GM18511 (cell line): Measurements from ENCODE around the gene SPATA31D4.
"Not testable (repeated sequence)": the region's sequence is repeated elsewhere in the genome, so short reads cannot be mapped to it uniquely, and the experiment has no call there.

Experiments
- ATAC-seq: cut with Tn5 transposase; IDR thresholded peaks from one replicate; pipeline ENCODE4 v1.9.1; 2021; ENCODE audit warnings: mild to moderate bottlenecking, moderate library complexity; ENCODE audit not compliant: unreplicated experiment

The SPATA31D4 gene

GRCh38 chr9:81928305-81928704 lies at the start of gene SPATA31D4:
TSS of gene SPATA31D4 (plus strand) at chr9:81928428. CDS start at chr9:81928514, 86 bp downstream.
- ATAC-seq: not testable (repeated sequence)

GRCh38 chr9:81878530-81878929 lies 49.7 kb upstream of the SPATA31D4 start:
- ATAC-seq: no peak

DNA sequence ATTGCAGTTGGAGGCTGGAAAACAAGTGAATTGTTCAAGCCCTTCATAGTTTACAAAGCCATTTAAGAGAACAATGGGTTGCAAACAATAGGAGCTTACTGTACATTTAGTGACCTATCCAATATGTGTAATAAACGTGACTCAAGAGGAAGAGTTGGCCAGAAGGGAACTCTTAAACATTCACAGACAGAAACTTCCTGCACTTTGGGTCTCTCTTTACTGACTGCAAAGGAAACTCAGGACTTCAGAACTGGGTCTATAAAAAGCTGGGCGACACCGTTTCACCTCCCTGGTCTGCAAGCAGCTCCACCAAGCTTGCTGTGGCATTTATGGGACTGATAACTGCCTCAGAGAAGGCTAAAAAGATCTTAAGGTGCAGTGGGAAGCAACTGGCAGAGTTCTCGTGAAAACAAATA lies 48.7 kb upstream of the SPATA31D4 start:
- ATAC-seq: no peak

GRCh38 chr9:81885602-81886001 lies 42.6 kb upstream of the SPATA31D4 start:
- ATAC-seq: no peak

DNA sequence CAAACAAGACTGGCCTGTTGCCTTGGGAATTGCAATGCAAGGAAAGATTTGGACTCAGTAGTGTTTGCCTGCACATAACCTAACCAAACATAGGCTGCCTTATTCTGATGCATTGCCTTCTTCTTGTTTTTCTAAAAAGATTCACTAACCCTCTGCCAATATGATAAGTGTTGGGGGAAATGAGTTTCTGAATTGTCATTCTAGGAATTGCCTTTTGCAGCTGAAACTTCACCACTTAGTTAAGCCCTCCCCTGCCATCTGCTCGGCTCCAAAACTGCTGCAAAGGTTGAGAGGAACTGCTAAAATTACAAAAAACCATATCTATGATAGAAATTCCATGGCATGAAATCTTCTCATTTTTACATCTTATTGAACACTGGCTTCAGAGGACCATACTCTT lies 41.6 kb upstream of the SPATA31D4 start:
- no peak for ATAC-seq

DNA sequence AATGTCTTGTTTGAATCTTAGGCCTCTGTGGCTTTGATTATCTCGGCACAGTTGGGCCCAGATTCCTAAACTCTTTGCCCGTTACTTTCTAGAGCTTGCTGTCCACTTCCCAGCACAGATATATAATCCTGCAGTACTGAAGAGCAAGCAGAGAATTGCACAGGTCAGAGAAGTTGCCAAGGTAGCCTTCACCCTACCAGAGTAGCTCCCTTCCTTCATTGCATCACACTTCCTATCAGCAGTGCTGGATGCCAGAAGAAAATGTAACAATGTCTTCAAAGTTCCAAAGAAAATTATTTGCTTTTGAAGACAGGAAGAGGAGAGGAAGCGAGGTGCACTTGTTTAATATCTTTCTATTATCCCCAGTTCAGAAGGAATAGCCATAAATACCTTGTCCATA lies 38.1 kb upstream of the SPATA31D4 start:
- no peak for ATAC-seq

GRCh38 chr9:81892440-81892839 lies 35.8 kb upstream of the SPATA31D4 start:
- ATAC-seq: no peak

DNA sequence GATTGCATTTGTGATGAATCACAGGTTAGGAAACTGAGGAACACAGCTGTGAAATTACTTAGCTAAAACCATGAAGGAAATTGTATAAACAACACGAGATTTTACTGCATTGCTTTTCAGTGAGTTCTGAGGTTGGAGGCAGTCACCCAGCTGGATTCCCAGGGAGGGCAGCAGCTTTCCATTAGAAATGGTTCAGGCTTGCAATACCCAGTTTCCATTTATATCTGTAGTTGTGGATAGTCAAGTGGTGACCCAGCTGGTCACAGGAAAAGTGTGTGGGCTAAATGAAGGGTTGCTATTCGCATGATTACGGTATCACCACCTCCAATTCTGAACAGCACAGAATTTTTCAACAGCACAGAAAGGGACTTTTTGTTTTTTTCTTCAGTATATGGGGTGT lies 34.3 kb upstream of the SPATA31D4 start:
- ATAC-seq: no peak

DNA sequence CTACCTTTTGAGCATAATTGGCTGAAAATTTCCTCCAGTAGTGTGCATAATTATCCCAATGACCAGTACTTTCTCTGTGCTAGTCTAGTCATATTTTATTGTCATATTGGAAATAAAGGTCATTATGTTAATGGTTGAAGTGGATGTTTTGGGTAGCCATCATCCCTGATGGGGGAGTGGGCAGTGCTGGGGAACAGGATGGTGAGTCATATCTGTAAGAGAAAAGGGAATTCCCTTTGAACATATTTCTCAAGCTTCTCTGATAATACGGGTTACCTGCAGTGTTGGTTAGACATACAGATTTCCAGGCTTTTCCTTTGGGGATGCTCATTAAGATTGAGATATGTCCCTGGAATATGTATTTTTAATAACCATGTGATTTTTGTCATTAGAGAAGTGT lies 33.3 kb upstream of the SPATA31D4 start:
- ATAC-seq: peak; percentile 45

DNA sequence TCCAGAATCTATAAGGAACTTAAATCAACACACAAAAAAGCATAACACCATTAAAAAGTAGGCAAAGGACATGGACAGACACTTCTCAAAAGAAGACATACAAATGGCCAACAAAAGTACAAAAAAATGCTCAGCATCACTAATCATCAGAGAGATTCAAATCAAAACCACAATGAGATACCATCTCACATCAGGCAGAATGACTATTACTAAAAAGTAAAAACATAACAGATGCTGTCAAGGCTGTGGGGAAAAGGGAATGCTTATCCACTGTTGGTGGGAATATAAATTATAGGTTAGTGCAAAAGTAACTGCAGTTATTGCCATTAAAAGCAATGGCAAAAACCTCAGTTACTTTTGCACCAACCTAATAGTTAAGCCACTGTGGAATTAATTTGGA lies 32.2 kb upstream of the SPATA31D4 start:
- no peak for ATAC-seq

- no peak for ATAC-seq
Measured at GRCh38 chr9:81898851-81899250, 29.4 kb upstream of the SPATA31D4 start.

DNA sequence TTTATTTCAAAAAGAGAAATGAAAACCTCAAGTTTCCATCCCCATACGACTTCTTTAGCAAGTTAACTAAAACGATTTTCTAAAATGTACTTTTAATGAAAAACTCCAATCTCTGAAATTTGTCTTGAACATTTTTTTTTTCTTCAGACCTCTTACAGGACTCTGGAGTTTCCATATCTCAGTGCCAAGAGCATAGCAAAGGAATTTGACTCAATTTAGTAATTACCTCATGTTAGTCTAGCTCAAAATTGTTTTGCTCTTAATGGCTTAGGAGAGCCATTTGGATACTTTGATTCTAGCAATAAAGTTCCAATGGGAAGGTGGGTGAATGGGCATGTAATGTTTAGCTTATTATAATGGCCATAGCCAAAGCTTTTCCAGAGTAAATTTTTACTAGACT lies 26.0 kb upstream of the SPATA31D4 start:
- ATAC-seq: no peak

DNA sequence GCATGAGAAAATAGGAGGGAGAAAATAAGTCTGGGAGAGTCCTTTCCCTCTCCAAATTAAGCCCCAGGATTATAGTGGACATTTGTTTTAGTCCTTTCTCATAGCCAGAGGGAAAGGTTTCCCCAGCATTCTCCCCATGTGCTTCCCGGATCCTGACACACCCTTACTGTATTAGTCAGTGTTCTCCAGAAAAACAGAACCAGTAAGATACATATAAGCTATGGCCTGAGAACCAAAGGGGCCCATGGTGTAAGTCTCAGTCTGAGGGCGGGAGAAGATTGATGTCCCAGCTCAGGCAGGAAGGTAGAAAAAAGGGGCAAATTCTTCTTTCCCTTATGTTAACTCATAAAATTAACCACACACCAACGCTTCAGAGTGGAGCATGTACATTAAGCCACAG lies 25.6 kb upstream of the SPATA31D4 start:
- ATAC-seq: no peak

- no peak for ATAC-seq
Measured at GRCh38 chr9:81906671-81907070, 21.6 kb upstream of the SPATA31D4 start.

DNA sequence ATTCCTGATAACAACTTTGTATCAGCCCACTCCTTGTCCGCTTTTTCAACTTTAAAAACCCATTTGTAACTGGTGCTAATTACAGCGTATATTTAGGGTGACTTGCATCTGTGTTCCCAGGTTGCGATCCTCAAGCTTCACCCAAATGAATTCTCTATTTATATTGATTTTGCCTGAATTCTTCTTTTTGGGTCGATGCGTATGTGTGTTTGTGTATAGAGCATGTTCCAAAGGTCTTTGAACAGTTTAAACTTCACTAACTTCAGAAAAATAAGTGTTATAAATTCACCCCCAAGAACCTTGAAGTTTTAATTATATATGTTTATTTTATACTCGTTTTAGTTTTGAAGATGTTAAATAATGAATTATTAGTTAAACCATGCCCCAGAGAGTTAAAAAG lies 16.1 kb upstream of the SPATA31D4 start:
- no peak for ATAC-seq

GRCh38 chr9:81915801-81916505 lies 12.3 kb upstream of the SPATA31D4 start:
- no peak for ATAC-seq

- not testable (repeated sequence) for ATAC-seq
Measured at GRCh38 chr9:81918507-81918906, 9.7 kb upstream of the SPATA31D4 start.

GRCh38 chr9:81930147-81930546 lies 1.9 kb downstream of the SPATA31D4 start:
- ATAC-seq: not testable (repeated sequence)

DNA sequence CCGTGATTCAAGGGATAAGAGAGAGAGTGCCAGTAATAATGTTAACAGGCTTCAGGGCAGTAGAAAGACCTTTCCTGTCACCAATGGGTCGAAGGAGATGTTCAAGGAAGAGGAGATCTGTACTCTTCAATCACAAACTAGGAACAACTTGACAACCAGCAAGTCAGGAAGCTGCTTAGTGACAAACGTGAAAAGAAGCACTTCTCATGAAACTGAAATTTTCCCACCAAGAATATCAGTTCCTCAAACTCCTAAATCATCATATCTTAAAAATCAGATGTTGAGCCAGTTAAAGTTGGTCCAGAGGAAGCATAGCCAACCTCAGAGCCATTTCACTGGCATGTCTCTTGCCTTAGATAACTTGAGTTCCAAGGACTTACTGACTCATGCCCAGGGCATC lies 5.3 kb downstream of the SPATA31D4 start:
- not testable (repeated sequence) for ATAC-seq

GRCh38 chr9:81943393-81943792 lies 15.2 kb downstream of the SPATA31D4 start, which contains the start of gene SPATA31D3:
TSS of gene SPATA31D3 (plus strand) at chr9:81943500. CDS start at chr9:81943586, 86 bp downstream.
- ATAC-seq: not testable (repeated sequence)

DNA sequence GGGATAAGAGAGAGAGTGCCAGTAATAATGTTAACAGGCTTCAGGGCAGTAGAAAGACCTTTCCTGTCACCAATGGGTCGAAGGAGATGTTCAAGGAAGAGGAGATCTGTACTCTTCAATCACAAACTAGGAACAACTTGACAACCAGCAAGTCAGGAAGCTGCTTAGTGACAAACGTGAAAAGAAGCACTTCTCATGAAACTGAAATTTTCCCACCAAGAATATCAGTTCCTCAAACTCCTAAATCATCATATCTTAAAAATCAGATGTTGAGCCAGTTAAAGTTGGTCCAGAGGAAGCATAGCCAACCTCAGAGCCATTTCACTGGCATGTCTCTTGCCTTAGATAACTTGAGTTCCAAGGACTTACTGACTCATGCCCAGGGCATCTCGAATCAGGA lies 20.4 kb downstream of the SPATA31D4 start:
- ATAC-seq: not testable (repeated sequence)

DNA sequence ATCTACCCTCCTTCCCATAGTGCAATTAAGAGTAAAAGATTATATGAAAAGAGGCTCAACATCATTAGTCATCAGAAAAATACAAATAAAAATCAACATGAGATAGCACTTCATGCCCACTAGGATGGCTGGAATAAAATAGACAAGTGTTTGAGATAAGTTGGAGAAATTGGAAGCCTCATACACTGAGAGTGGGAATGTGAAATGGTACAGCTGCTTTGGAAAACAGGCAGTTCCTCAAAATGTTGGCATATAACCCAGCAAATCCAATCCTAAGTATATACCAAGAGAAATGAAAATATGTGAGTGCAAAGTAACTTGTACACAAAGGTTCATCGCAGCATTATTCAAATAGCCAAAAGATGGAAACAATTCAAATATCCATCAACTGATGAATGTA lies 24.9 kb downstream of the SPATA31D4 start:
- ATAC-seq: no peak

DNA sequence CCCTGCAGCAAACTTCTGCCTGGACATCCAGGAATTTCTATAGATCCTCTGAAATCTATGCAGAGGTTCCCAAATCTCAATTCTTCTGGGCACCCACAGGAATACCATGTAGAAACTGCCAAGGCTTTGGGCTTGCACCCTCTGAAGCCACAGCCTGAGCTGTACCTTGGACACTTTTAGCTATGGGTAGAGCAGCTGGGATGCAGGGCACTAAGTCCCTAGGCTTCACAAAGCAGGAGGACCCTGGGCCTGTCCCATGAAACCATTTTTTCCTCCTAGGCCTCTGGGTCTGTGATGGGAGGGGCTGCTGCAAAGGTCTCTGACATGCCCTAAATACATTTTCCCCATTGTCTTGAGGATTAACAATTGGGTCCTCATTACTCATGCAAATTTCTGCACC lies 27.4 kb downstream of the SPATA31D4 start:
- no peak for ATAC-seq
